ENCODE measurements around the gene ZNF646.

The ZNF646 gene

DNA sequence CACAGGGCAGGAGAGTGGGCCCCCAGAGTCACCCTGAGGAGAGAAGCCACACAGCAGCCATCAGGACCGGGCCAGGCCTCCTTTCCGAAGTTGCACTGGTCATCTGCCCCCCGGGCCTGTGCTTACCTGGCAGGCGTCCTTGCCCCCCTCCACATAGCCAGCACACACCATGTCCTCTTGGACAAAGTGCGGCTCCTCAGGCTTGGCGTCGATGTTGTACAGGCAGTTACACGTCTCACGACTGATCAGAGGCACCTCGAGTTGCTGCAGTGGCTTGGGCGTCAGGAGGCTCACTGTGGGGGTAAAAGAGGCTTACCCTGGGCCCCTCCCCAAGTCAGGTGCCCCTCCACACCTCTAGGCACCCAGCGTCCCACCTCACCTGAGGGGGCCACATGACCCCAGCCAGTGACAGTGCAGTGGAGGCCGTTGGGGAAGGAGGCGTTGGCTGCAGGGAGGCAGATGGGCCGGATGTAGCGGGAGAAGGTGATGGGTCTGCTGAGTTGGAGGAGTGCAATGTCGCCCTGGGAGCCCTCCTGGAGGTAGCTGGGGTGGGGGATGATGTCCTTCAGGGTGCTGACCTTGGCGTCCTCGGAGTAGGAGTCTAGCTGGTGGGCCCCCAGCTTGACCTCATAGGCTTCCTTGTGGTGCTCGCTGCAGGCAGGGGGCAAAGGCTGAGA is 58.2 kb downstream of the ZNF646 start:
- no peak for FAIRE-seq

DNA sequence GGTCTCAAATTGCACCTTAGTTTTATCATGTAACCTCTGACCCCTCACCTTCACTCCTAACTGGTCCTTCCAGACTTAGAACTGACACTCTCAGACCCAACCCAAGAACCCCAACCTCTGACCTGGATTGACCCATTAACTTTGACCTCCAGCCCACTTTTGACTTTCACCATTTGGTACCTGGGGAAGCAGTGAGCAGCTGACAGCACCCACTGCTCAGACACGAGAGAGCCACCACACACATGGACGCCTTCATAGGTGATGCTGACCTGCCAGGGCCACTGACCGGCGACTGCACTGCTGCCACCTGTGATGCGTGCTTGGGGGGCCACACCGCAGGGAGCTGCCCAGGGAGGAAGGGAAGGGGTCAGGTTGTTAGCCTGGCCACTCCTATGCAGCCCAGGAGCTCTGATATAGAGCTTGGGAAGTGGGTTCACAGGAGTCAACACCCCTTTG is 58.9 kb downstream of the ZNF646 start:
- no peak for FAIRE-seq
